OCI-LY7 (cell line): ENCODE measurements around the gene TCERG1L. TPM values are rescaled to one million over a fixed set of nuclear protein-coding genes. Genes with fewer than 3 reads are reported as not detected.

Experiments
- BruUV-seq: library from RNA; stranded (reverse); fragments of 400-500 nt; replicated peaks from 2 replicates; lab custom pipeline; 2021; lab: Mats Ljungman, UMichigan
- CTCF ChIA-PET: fragments of 300-600 bp; sonication (Branson Sonifier 250); formaldehyde crosslinking; loops from one replicate; lab custom pipeline; 2022; ENCODE audit warnings: antibody characterized with exemption; ENCODE audit not compliant: unreplicated experiment; lab: Charles Lee
- POLR2A ChIA-PET: fragments of 300-600 bp; sonication (Branson Sonifier 250); formaldehyde crosslinking; loops from one replicate; lab custom pipeline; 2022; ENCODE audit warnings: antibody characterized with exemption; lab: Charles Lee
- DNase-seq: peaks from one replicate; pipeline ENCODE4 v3.0.0-alpha.2; 2015; ENCODE audit warnings: low spot score
- H2AFZ ChIP-seq: fragments of 200-600 bp; sonication (generic), shearing (Covaris generic); 2 replicates; pipeline ENCODE4 v1.6.1; 2014; ENCODE audit warnings: mild to moderate bottlenecking, antibody characterized with exemption, low read length, moderate library complexity
- H3K27ac ChIP-seq: fragments of 200-600 bp; sonication (generic); 2 replicates; pipeline ENCODE4 v1.5.1; 2014; ENCODE audit warnings: mixed run types, low read depth, mild to moderate bottlenecking, moderate library complexity, low read length, inconsistent platforms; ENCODE audit not compliant: poor library complexity, severe bottlenecking
- H3K36me3 ChIP-seq: fragments of 200-600 bp; sonication (generic); 2 replicates; pipeline ENCODE4 v1.6.1; 2014; ENCODE audit warnings: mild to moderate bottlenecking, antibody characterized with exemption, low read length, moderate library complexity, mixed read lengths; ENCODE audit not compliant: insufficient read depth
- H3K4me1 ChIP-seq: fragments of 200-600 bp; sonication (generic); 2 replicates; pipeline ENCODE4 v1.5.1; 2014; ENCODE audit warnings: mild to moderate bottlenecking, low read length; ENCODE audit not compliant: insufficient read depth, poor library complexity, severe bottlenecking
- H3K4me2 ChIP-seq: fragments of 200-600 bp; sonication (generic); 2 replicates; pipeline ENCODE4 v1.6.1; 2014; ENCODE audit warnings: mild to moderate bottlenecking, low read length
- H3K4me3 ChIP-seq: fragments of 200-600 bp; sonication (generic); 2 replicates; pipeline ENCODE4 v1.5.1; 2014; ENCODE audit warnings: mild to moderate bottlenecking, low read depth, low read length; ENCODE audit not compliant: poor library complexity, severe bottlenecking
- H3K79me2 ChIP-seq: fragments of 200-600 bp; sonication (generic); 2 replicates; pipeline ENCODE4 v1.6.1; 2016; ENCODE audit warnings: low read depth, mild to moderate bottlenecking, low read length, moderate library complexity, mixed read lengths; ENCODE audit not compliant: insufficient read depth
- H3K9me2 ChIP-seq: fragments of 200-600 bp; sonication (generic); 2 replicates; pipeline ENCODE4 v1.6.1; 2016; ENCODE audit warnings: mild to moderate bottlenecking, low read length, mixed read lengths; ENCODE audit not compliant: insufficient read depth
- H3K9me3 ChIP-seq: fragments of 200-600 bp; sonication (generic); 2 replicates; pipeline ENCODE4 v1.6.1; 2014; ENCODE audit warnings: mild to moderate bottlenecking, mixed run types, low read length, mixed read lengths
- H4K20me1 ChIP-seq: fragments of 200-600 bp; sonication (generic); 2 replicates; pipeline ENCODE4 v1.6.1; 2014; ENCODE audit warnings: mild to moderate bottlenecking, antibody characterized with exemption, low read length, moderate library complexity, mixed read lengths; ENCODE audit not compliant: insufficient read depth
- CTCF ChIP-seq: fragments of 200-600 bp; sonication (generic); conservative IDR thresholded peaks from 2 replicates; pipeline ENCODE4 v1.5.1; 2014; ENCODE audit warnings: mild to moderate bottlenecking, antibody characterized with exemption, low read length, moderate library complexity, mixed read lengths
- EZH2phosphoT487 ChIP-seq: fragments of 200-600 bp; sonication (generic); IDR thresholded peaks from 2 replicates; pipeline ENCODE4 v1.6.1; 2018; ENCODE audit warnings: low read depth, borderline replicate concordance, mild to moderate bottlenecking, mixed run types, antibody characterized with exemption, low read length, moderate library complexity, mixed read lengths
- intact Hi-C: fragments of 100-400 bp; cut with micrococcal nuclease; formaldehyde crosslinking; loops from one replicate; pipeline ENCODE4 v1.10.0; 2022; ENCODE audit not compliant: unreplicated experiment
- total RNA-seq, 2 experiments: library from RNA; depleted of rRNA in 1 of 2; stranded (reverse); fragments of >200 nt in 1 of 2; shearing (Covaris generic) in 1 of 2; gene quantifications; 2 replicates each; pipeline ENCODE4 v1.2.3, GENCODE V29; 2014 to 2022

TCERG1L gene
- total RNA-seq, 2 experiments from 2014 or later, result not detected

DNA sequence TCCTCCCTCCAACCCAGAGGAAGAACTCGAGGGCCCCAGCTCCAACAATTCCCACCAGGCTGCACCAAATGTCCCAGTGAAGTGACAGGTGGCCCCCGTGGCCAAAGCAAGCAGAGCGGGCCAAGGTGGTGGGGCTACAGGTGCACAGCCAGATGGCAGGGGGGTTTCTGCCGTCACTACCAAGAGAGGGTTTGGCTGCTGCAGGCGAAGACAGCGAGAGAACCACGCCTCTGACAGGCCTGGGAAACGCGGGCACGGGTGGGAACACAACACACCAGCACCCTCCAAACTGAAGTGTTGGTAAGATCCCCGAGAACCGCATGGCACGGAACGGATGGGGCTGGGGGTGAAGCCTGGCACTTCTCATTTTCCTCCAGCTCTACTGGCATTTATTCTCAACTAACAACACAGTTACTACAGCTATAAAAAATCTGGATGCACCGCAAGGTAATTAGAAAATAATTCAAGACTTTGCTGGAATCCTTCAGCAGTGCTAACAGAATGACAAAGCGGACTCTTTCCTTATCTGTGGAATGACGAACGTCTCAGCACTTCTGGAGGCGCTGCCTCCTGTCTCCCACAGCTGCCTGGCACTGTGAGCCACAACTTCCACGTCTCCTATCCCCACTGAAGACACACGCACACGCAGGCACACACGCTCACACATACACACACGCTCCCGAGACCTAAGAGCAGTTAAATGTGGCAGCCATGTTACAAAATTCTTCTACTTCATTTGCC is 167.9 kb downstream of the TCERG1L start:
- intact Hi-C loops, result no loop called here
- Histone ChIP-seq H3K79me2 (no peaks in the 10 kb centered on the region), H4K20me1 (no peaks in the 10 kb centered on the region), H3K9me2 (no peaks in the 10 kb centered on the region), H3K36me3 (no peaks in the 10 kb centered on the region), H3K9me3 (no peaks in the 10 kb centered on the region), H2AFZ (no peak overlapping the region), H3K4me2 (no peak overlapping the region), H3K4me3 (no peak overlapping the region), H3K4me1 (no peaks in the 10 kb centered on the region), H3K27ac (no peak overlapping the region)
- DNase-seq, result no peak
- no TSS peak for BruUV-seq
- ChIA-PET CTCF (no interaction called here), POLR2A (no interaction called here)
- TF ChIP-seq EZH2phosphoT487 (no peak), CTCF (no peak)

- Histone ChIP-seq H3K9me3 (no peaks in the 10 kb centered on the region), H3K36me3 (no peaks in the 10 kb centered on the region), H3K79me2 (no peaks in the 10 kb centered on the region), H3K4me2 (no peak overlapping the region), H2AFZ (no peak overlapping the region), H3K4me3 (no peak overlapping the region), H4K20me1 (no peaks in the 10 kb centered on the region), H3K4me1 (no peaks in the 10 kb centered on the region), H3K27ac (no peak overlapping the region), H3K9me2 (no peaks in the 10 kb centered on the region)
- ChIA-PET POLR2A (no interaction called here), CTCF (no interaction called here)
- intact Hi-C loops, result no loop called here
- BruUV-seq, result no TSS peak
- TF ChIP-seq CTCF (no peak), EZH2phosphoT487 (no peak)
- no peak for DNase-seq
These were observed 168.8 kb downstream of the TCERG1L start for GRCh38 chr10:131142517-131143380.
